Fibroblast of lung (primary cell): ENCODE measurements around the gene RPH3AL. TPM values are rescaled to one million over a fixed set of nuclear protein-coding genes. Genes with fewer than 3 reads are reported as not detected.

Experiments used
- DNase-seq, 2 donors: peaks; one replicate each; pipeline versions ENCODE4 v3.0.0 to v3.0.0-alpha.2; 2010; ENCODE audit warnings: low read depth in 2 of 2
- H2AFZ ChIP-seq: 2 replicates; pipeline ENCODE4 v1.5.1; 2012; ENCODE audit warnings: low read length, control low read depth, inconsistent platforms
- H3K27ac ChIP-seq: 2 replicates; pipeline ENCODE4 v1.5.1; 2011; ENCODE audit warnings: low read length, control low read depth; ENCODE audit not compliant: insufficient read depth
- H3K27me3 ChIP-seq: 2 replicates; pipeline ENCODE4 v1.5.1; 2011; ENCODE audit warnings: mild to moderate bottlenecking, low read length; ENCODE audit not compliant: control insufficient read depth, insufficient read depth
- H3K36me3 ChIP-seq: 2 replicates; pipeline ENCODE4 v1.5.1; 2011; ENCODE audit warnings: low read length; ENCODE audit not compliant: control insufficient read depth, insufficient read depth
- H3K4me1 ChIP-seq: 2 replicates; pipeline ENCODE4 v1.5.1; 2011; ENCODE audit warnings: low read length; ENCODE audit not compliant: control insufficient read depth, insufficient read depth; ENCODE audit errors: extremely low read depth
- H3K4me2 ChIP-seq: 2 replicates; pipeline ENCODE4 v1.5.1; 2011; ENCODE audit warnings: low read length, control low read depth; ENCODE audit not compliant: insufficient read depth; ENCODE audit errors: extremely low read depth
- H3K4me3 ChIP-seq, 4 experiments: fragments of 200-600 bp in 1 of 4; sonication (generic) in 1 of 4; replicated peaks in 1 of 4; 2 replicates each; pipeline ENCODE4 v1.5.1; 2011 to 2016; ENCODE audit warnings: low read length in 4 of 4, low read depth in 3 of 4, mild to moderate bottlenecking in 3 of 4, control low read depth in 2 of 4, inconsistent platforms in 1 of 4, mixed read lengths in 1 of 4; ENCODE audit not compliant: insufficient read depth in 1 of 4; ENCODE audit errors: control extremely low read depth in 1 of 4
- H3K79me2 ChIP-seq: 2 replicates; pipeline ENCODE4 v1.5.1; 2012; ENCODE audit warnings: mild to moderate bottlenecking, low read length, inconsistent platforms; ENCODE audit not compliant: control insufficient read depth, insufficient read depth
- H3K9ac ChIP-seq: 2 replicates; pipeline ENCODE4 v1.5.1; 2011; ENCODE audit warnings: mild to moderate bottlenecking, low read length, control low read depth; ENCODE audit not compliant: insufficient read depth
- H3K9me3 ChIP-seq: 2 replicates; pipeline ENCODE4 v1.5.1; 2012; ENCODE audit warnings: low read depth, low read length; ENCODE audit not compliant: control insufficient read depth, insufficient read depth
- H4K20me1 ChIP-seq: 2 replicates; pipeline ENCODE4 v1.5.1; 2011; ENCODE audit warnings: low read length; ENCODE audit not compliant: control insufficient read depth, insufficient read depth; ENCODE audit errors: extremely low read depth
- CTCF ChIP-seq, 2 donors: IDR thresholded peaks in 1 of 2; conservative IDR thresholded peaks in 1 of 2; 1 replicate in 1 of 2; 2 replicates in 1 of 2; pipeline ENCODE4 v1.5.1; 2011 to 2012; ENCODE audit warnings: low read length in 2 of 2, control low read depth in 1 of 2, inconsistent platforms in 1 of 2, low read depth in 1 of 2, mild to moderate bottlenecking in 1 of 2
- EZH2 ChIP-seq: IDR thresholded peaks from 2 replicates; pipeline ENCODE4 v1.5.1; 2012; ENCODE audit warnings: low read length, control low read depth, mild to moderate bottlenecking; ENCODE audit errors: missing control alignments
- polyA plus RNA-seq, 2 donors: library from polyadenylated mRNA; depleted of rRNA in 1 of 2; stranded (reverse) in 1 of 2; unstranded in 1 of 2; fragments of >200 nt; gene quantifications; 2 replicates each; pipeline ENCODE4 v1.2.1, GENCODE V29; 2011 to 2012; ENCODE audit warnings: missing spikeins in 1 of 2
- total RNA-seq: library from RNA; depleted of rRNA; stranded (reverse); fragments of >200 nt; gene quantifications from 2 replicates; pipeline ENCODE4 v1.2.1, GENCODE V29; 2014

The RPH3AL gene
- total and polyA plus RNA-seq, 2 donors (not counting 1 experiment from before 2014, with no cell fraction given): 0.49 to 3.0 TPM

GRCh38 chr17:300881-301280 is 51.7 kb downstream of the RPH3AL start:
- H2AFZ ChIP-seq: no peak overlapping the region
- DNase-seq: no peak
- no peaks in the 10 kb centered on the region for H3K4me1 ChIP-seq
- no peaks in the 10 kb centered on the region for H3K79me2 ChIP-seq
- no peaks in the 10 kb centered on the region for H4K20me1 ChIP-seq
- no peak overlapping the region for H3K4me3 ChIP-seq
- TF ChIP-seq EZH2 (no peak), CTCF (conservative IDR thresholded peaks at IDR 0.05 in 1 of 2, IDR thresholded peaks at IDR 0.05 in 1 of 2; ENCODE audit: low read depth in 1 of 2, low read length in 2 of 2) (no peak)
- H3K9ac ChIP-seq: no peak overlapping the region
- H3K9me3 ChIP-seq: no peaks in the 10 kb centered on the region
- H3K4me2 ChIP-seq: no peak overlapping the region
- H3K36me3 ChIP-seq: no peaks in the 10 kb centered on the region
- no peak overlapping the region for H3K27ac ChIP-seq
- H3K27me3 ChIP-seq: peaks cover 3% of the 10 kb centered on the region

- H3K4me1 ChIP-seq: no peaks in the 10 kb centered on the region
- H3K4me3 ChIP-seq: no peak overlapping the region
- no peak overlapping the region for H3K4me2 ChIP-seq
- no peak overlapping the region for H3K9ac ChIP-seq
- peaks cover 3% of the 10 kb centered on the region for H3K27me3 ChIP-seq
- no peaks in the 10 kb centered on the region for H4K20me1 ChIP-seq
- no peak overlapping the region for H2AFZ ChIP-seq
- no peak for DNase-seq
- no peak for TF ChIP-seq EZH2
- no peak for TF ChIP-seq CTCF (conservative IDR thresholded peaks at IDR 0.05 in 1 of 2, IDR thresholded peaks at IDR 0.05 in 1 of 2; ENCODE audit: low read depth in 1 of 2, low read length in 2 of 2)
- H3K36me3 ChIP-seq: no peaks in the 10 kb centered on the region
- H3K79me2 ChIP-seq: no peaks in the 10 kb centered on the region
- H3K9me3 ChIP-seq: no peaks in the 10 kb centered on the region
- H3K27ac ChIP-seq: no peak overlapping the region
Observed at GRCh38 chr17:299546-299945, 53.1 kb downstream of the RPH3AL start.

DNA sequence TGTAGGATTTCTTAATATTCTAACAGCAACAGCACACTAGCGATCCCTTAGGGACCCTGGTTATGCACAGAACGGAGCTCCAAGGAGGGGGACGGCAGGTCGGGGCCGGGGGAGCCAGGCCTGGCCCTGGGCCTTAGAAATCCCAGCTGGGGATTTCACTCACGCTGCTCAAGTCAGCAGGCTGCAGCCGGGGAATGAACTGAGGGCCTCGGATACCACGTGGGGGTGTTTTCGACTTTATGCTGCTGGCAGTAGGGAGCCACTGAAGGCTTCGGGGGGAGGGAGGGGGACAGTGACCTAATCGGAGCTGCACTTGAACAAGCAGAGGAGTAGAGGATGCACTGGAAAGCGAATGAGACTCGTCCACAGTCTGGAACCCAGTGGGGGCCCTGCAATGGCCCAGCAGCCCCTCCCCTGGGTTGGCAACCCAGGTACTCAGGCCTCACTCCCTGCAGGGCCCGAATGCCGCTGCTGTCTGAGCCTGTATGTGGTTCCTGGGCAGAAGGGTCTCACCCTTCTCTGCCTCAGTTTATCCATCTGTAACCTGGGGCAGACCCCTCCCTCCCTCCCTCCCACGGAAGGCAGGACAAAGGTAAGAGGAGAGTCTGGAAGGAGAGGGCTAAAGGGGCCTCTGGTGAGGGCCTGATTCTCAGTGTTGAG is 53.7 kb downstream of the RPH3AL start:
- no peak for DNase-seq

More for the DNA sequence above, 53.7 kb downstream of the RPH3AL start:
- Histone ChIP-seq H3K4me3 (no peak overlapping the region), H3K79me2 (no peaks in the 10 kb centered on the region), H2AFZ (no peak overlapping the region), H3K9ac (no peak overlapping the region), H3K27ac (no peak overlapping the region), H3K27me3 (peaks cover 3% of the 10 kb centered on the region), H3K4me1 (no peaks in the 10 kb centered on the region), H3K4me2 (no peak overlapping the region), H4K20me1 (no peaks in the 10 kb centered on the region), H3K36me3 (no peaks in the 10 kb centered on the region), H3K9me3 (no peaks in the 10 kb centered on the region)
- TF ChIP-seq CTCF (conservative IDR thresholded peaks at IDR 0.05 in 1 of 2, IDR thresholded peaks at IDR 0.05 in 1 of 2; ENCODE audit: low read depth in 1 of 2, low read length in 2 of 2) (no peak), EZH2 (no peak)
